ENCODE results near the gene HTT. TPM values are rescaled to one million over a fixed set of nuclear protein-coding genes. Genes with fewer than 3 reads are reported as not detected.

HTT gene
- total RNA-seq, 2 experiments from 2014 or later = 56.9 to 62.6 TPM

- no peaks in the 10 kb centered on the region for H3K36me3 Mint-ChIP-seq (ENCODE audit: low read depth)
- H3K4me1 Mint-ChIP-seq (ENCODE audit: low read depth) = no peaks in the 10 kb centered on the region
- ChIA-PET CTCF (no interaction called here), POLR2A (no interaction called here)
- H3K9me3 Mint-ChIP-seq = no peaks in the 10 kb centered on the region
- no peaks in the 10 kb centered on the region for H3K4me1 ChIP-seq (ENCODE audit: insufficient read depth, low read length)
- H3K27me3 ChIP-seq (ENCODE audit: control insufficient read depth in 1 of 2, insufficient read depth in 2 of 2, low read length in 2 of 2) = peaks cover 0 to 2% of the 10 kb centered on the region in 2 experiments
- H3K27ac ChIP-seq (ENCODE audit: low read depth in 1 of 2, low read length in 2 of 2) = no peak overlapping the region
- no peaks in the 10 kb centered on the region for H3K9me3 ChIP-seq (ENCODE audit: control insufficient read depth in 1 of 2, insufficient read depth in 1 of 2, low read length in 2 of 2)
- no peak overlapping the region for H3K27ac Mint-ChIP-seq
- no peaks in the 10 kb centered on the region for H3K36me3 ChIP-seq (ENCODE audit: insufficient read depth, low read length)
- ATAC-seq (ENCODE audit: poor library complexity) (no peak), DNase-seq (peak in 1 of 14 experiments; percentile 0)
- TF ChIP-seq, protein P1, sequence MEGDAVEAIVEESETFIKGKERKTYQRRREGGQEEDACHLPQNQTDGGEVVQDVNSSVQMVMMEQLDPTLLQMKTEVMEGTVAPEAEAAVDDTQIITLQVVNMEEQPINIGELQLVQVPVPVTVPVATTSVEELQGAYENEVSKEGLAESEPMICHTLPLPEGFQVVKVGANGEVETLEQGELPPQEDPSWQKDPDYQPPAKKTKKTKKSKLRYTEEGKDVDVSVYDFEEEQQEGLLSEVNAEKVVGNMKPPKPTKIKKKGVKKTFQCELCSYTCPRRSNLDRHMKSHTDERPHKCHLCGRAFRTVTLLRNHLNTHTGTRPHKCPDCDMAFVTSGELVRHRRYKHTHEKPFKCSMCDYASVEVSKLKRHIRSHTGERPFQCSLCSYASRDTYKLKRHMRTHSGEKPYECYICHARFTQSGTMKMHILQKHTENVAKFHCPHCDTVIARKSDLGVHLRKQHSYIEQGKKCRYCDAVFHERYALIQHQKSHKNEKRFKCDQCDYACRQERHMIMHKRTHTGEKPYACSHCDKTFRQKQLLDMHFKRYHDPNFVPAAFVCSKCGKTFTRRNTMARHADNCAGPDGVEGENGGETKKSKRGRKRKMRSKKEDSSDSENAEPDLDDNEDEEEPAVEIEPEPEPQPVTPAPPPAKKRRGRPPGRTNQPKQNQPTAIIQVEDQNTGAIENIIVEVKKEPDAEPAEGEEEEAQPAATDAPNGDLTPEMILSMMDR (IDR thresholded peaks at IDR 0.05) = no peak
- H3K27me3 Mint-ChIP-seq = no peaks in the 10 kb centered on the region
- no peak overlapping the region for H3K4me3 ChIP-seq (ENCODE audit: low read length)
- no peak overlapping the region for H3K4me3 Mint-ChIP-seq
- intact Hi-C loops (cut with DNase I, micrococcal nuclease) = no loop called here
Observed at GRCh38 chr4:3263876-3264193, 189.4 kb downstream of the HTT start.

DNA sequence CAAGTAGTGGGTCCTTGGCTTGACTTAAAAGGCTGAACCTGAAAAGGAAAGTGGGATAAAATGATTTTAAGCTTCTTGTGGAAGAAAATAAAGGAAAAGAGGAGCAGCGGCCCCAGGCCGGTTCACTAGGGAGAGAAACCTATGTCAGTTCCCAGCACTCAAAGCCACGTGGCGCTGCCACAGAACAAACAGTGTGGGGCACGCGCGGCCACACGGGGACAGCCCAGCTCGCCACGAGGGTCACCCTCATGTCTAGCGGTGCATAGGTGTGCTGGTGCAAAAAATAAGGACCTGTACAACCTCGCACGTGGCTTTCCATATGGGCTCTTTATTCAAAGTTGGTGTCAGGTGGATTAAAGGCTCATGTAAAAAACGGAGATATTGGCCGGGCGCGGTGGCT is 191.6 kb downstream of the HTT start:
- no peaks in the 10 kb centered on the region for H3K36me3 ChIP-seq (ENCODE audit: insufficient read depth, low read length)
- TF ChIP-seq, protein P1 (IDR thresholded peaks at IDR 0.05) = no peak
- H3K9me3 ChIP-seq (ENCODE audit: control insufficient read depth in 1 of 2, insufficient read depth in 1 of 2, low read length in 2 of 2) = no peaks in the 10 kb centered on the region
- DNase-seq = no peak
- no peaks in the 10 kb centered on the region for H3K9me3 Mint-ChIP-seq
- H3K36me3 Mint-ChIP-seq (ENCODE audit: low read depth) = no peaks in the 10 kb centered on the region
- H3K27me3 ChIP-seq (ENCODE audit: control insufficient read depth in 1 of 2, insufficient read depth in 2 of 2, low read length in 2 of 2) = peaks cover 0 to 2% of the 10 kb centered on the region in 2 experiments
- no peak overlapping the region for H3K27ac Mint-ChIP-seq
- ChIA-PET POLR2A (no interaction called here), CTCF (no interaction called here)
- H3K27me3 Mint-ChIP-seq = no peaks in the 10 kb centered on the region
- no peak for ATAC-seq (ENCODE audit: poor library complexity)
- no peak overlapping the region for H3K27ac ChIP-seq (ENCODE audit: low read depth in 1 of 2, low read length in 2 of 2)
- no peak overlapping the region for H3K4me3 ChIP-seq (ENCODE audit: low read length)
- intact Hi-C loops (cut with DNase I, micrococcal nuclease) = no loop called here
- no peaks in the 10 kb centered on the region for H3K4me1 ChIP-seq (ENCODE audit: insufficient read depth, low read length)
- no peak overlapping the region for H3K4me3 Mint-ChIP-seq
- H3K4me1 Mint-ChIP-seq (ENCODE audit: low read depth) = no peaks in the 10 kb centered on the region

- Mint-ChIP-seq H3K27ac (no peak overlapping the region), H3K4me1 (ENCODE audit: low read depth) (no peaks in the 10 kb centered on the region), H3K27me3 (no peaks in the 10 kb centered on the region), H3K36me3 (ENCODE audit: low read depth) (no peaks in the 10 kb centered on the region), H3K4me3 (no peak overlapping the region), H3K9me3 (no peaks in the 10 kb centered on the region)
- TF ChIP-seq, protein P1 (IDR thresholded peaks at IDR 0.05) = no peak
- ATAC-seq (ENCODE audit: poor library complexity) (no peak), DNase-seq (no peak)
- Histone ChIP-seq H3K27ac (ENCODE audit: low read depth in 1 of 2, low read length in 2 of 2) (no peak overlapping the region), H3K9me3 (ENCODE audit: control insufficient read depth in 1 of 2, insufficient read depth in 1 of 2, low read length in 2 of 2) (no peaks in the 10 kb centered on the region), H3K27me3 (ENCODE audit: control insufficient read depth in 1 of 2, insufficient read depth in 2 of 2, low read length in 2 of 2) (peaks cover 0 to 2% of the 10 kb centered on the region in 2 experiments), H3K4me3 (ENCODE audit: low read length) (no peak overlapping the region), H3K36me3 (ENCODE audit: insufficient read depth, low read length) (no peaks in the 10 kb centered on the region), H3K4me1 (ENCODE audit: insufficient read depth, low read length) (no peaks in the 10 kb centered on the region)
- ChIA-PET POLR2A (no interaction called here), CTCF (no interaction called here)
- intact Hi-C loops (cut with DNase I, micrococcal nuclease) = no loop called here
Observed at GRCh38 chr4:3267576-3268394, 193.3 kb downstream of the HTT start.
